Measurements from ENCODE around the gene MYO1B. TPM values are rescaled to one million over a fixed set of nuclear protein-coding genes. Genes with fewer than 3 reads are reported as not detected.

Gene MYO1B
- polyA plus RNA-seq, 5 donors = 140 to 228 (median 206) TPM

DNA sequence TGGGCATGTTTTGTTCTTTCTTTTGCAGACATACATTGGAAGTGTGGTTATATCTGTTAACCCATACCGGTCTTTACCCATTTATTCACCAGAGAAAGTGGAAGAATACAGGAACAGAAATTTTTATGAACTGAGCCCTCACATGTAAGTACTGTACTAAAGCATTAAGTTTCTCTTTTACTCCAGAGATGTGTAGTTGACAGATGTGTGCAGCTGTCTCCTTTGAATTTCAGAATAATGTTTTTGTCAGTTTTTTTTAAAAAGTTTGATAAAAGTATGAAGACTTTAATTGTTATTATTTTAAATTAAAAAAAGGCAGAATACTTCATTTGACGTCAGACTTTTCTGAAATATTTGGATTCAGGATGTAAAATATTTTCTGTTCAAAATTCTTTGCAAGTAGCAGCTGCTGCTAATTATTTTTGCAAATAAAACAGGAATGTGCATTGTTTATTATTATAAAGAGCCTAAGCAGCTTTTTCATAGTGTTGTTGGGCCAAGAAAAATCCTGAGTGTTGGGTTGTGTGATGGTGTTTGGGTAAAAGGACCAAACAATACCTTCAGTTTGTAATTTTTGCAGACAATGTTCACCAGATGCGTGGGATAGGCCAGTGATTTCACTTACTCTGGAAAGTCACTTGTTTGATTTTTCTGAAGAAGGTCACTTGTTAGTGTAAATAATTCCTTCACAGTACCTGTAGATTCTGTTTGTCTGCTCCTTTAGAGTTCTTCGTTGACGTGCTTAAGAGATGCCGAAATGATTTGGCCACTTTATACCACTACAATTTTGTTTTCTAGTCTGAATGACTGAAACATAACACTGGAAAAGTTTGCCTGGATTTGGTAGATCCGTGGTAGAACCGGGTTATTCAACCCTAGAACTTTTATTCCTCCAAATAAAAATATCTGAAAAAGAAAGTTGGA lies 51.1 kb downstream of the MYO1B start:
- DNase-seq = no peak

DNA sequence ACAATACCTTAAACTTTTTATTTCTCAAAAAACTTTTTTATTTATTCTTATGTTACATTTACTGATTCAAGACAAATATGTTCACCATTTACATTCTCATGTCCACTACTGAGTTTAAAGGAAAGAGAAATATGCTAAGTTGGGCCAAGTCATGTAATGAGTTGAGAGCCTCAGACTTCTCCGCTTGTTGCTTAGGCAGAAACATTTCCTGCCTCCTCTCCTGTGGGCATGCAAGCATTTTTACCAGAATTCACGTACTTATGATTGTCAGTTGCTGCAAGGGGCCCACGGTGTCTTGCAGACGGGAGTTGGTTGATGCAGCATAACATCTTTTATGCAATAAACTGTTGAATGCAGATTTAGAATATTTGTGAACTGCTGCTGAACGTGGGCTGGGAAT lies 51.8 kb downstream of the MYO1B start:
- no peak for DNase-seq

- no peak for DNase-seq
Observed at GRCh38 chr2:191298306-191298705, 53.1 kb downstream of the MYO1B start.

GRCh38 chr2:191299010-191299409 lies 53.8 kb downstream of the MYO1B start:
- no peak for DNase-seq

- DNase-seq = no peak
Observed at GRCh38 chr2:191299866-191300265, 54.7 kb downstream of the MYO1B start.

- DNase-seq = no peak
Observed at GRCh38 chr2:191301971-191302370, 56.8 kb downstream of the MYO1B start.

- no peak for DNase-seq
Observed at GRCh38 chr2:191302459-191303139, 57.4 kb downstream of the MYO1B start.

DNA sequence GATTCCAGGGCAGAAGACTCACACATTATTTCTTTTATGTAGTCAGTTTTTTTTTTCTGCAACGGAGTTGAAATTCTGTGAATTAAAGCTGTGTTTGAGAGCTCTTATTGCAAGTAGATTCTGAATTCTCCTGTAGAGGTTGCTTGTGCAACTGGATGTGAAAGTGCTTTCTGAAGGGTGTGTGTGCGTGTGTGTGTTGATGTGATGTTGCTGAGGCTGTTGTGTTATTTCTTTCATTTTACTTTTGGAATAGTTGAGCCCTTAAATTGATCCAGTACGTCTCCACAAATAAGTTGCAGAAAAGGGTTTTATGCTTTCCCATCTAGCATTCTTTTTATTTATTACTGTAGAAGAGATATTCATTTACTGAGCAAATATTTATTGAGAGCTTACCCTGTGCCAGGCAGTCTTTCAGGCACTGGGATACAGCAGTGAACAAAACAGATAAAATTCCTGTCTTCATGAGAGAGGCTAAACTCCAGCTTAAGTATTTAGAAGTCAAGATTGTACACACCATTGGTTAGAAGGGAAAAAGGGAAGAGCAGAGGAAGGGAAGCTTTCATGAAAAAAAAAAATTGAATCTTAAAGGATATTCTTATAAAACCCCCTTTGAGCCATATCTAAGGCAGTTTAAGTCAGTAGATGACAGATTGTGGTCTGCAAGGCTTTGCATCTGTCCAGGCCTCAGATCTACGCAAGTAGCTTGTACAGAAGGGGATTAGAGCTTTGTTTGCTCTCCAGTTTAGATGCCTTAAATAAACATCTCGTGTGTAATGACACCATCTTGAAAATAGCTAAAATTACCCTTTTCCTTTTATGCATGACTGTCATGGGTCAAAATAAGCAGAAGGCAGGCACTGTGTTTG lies 58.2 kb downstream of the MYO1B start:
- no peak for DNase-seq

DNA sequence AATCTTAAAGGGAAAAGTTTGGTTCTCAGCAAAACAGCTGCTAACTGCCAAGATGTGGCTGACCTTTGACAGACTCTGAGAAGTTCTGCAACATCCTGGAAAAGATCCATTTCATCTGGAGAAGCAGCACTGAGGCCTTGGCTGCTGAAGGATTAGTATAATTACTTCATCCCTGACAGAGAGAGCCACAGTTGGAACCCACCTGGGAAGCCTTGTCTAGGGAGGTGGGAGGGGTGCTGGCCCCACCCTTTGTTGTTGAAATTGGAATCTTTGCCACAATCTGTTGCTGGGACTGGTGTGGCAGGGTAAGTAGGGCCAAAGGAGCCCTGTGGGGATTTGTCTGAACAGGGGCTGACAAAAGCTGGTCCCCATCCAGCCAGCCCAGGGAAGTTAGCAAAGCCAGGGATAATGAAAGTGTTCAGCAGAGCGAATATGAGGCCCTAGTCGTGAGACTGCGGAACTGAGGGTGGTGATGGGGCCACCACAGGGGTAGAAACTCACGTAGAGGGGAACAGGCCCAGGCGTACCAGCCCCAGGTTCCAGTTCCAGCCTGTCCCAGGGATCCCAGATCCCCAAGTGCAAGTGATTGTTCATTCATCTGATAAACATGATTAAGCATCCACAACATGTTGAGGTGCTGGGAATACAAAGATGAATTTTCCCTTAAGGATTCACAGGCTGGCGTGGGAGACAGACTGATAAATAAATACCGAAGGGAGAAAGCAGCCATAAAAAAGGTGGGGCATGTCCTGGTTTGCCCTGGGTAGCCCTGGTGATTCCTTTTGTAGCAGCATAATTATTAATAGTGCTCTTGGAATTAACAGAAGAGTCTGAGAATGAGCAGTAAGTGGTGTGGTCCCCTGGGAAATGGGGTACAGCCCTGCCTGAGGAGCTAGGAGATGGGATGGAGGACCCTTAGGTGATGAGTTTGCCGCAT lies 60.0 kb downstream of the MYO1B start:
- DNase-seq = peak; percentile 82 to 83

- DNase-seq = no peak
Observed at GRCh38 chr2:191308026-191308425, 62.8 kb downstream of the MYO1B start.

DNA sequence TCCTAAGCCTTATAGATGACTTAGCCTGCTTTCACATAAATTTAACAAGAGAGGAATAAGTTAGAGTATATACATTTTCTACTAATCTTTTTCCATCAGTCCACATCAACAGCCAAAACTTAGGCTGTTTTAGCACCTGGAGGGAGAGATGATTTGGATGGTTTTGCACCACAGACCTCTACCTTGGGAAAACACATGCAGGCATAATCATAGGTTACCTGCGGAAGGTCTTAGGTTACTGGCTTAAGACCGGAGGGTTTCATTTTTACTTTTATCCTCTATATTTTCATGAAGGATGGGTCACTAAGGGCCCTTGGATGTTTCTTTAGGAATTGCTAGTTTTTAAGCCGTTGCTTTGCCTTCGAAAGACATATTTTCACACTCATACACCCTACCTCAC lies 66.0 kb downstream of the MYO1B start:
- no peak for DNase-seq

GRCh38 chr2:191311627-191312026 lies 66.4 kb downstream of the MYO1B start:
- no peak for DNase-seq

GRCh38 chr2:191312163-191312562 lies 67.0 kb downstream of the MYO1B start:
- DNase-seq = no peak

DNA sequence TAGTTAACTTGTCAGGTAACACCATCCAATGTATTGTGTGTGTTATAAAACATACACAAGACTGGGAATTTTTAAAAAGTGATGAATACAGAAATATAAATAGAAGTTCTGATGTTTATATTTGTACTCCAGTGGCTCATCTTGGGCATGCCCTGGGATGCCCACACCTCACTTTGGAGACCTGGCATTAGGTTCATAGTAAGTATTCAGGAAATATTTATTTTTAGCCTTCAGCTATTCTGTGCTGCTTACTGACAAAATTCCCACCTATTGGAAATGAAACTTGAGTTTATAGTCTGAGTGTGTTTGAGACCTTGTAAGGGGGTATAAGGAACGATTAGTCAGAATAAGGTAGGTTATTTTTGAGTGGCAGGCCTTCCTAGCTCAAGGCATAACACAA lies 67.5 kb downstream of the MYO1B start:
- no peak for DNase-seq

GRCh38 chr2:191314697-191315364 lies 69.6 kb downstream of the MYO1B start:
- no peak for DNase-seq

DNA sequence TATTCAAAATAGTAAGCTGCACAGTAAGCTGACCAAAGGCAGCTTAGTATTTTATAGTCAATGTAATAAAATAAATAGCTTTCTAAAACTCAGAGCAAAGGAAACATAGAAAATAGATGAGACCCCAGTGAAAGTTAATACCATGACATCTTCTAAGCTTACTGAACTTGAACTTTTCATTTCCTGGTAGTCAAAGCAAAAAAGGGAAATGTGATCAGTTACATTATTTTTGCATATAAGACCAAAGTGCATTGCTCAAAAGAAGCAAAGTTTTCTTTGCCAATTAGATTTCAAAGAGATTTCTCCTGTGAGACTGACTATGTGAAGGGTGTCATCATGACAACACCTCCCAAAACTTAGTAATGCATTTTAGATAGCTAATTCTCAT lies 70.2 kb downstream of the MYO1B start:
- no peak for DNase-seq

DNA sequence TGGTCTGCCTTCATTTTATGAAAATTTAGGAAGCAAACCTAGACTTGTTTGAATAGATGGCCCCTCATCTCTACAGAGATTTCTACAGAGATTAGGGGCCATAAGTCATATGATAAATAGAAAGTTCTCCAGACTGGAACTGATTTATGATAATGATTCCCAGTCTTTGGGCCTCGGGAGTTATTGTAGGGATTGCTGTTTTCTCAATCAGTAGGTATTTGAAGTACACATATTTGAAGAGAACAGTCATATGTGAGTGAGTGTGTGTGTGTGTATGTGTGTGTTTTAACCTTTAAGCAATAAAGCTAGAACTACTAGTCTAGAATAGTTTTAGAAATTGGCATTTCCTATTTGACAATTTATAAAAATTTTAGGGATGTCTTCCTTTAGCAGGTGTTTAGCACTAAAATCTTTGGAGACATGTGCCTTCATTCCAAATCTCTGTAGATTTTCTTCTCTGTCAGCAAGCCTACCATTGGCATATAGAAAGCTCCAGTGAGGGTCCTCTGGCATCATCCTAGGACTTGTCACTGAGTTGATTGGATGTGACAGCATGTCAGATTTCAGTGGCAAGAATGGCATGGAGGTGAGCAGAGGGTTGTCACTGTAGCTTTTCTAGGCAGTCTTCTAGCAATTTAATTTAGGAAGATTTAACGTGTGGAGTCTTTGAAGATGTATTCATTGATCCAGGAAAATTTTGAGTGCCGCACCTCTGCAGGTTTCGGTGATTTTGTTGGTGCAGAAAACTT lies 71.2 kb downstream of the MYO1B start:
- no peak for DNase-seq

- DNase-seq = peak; percentile 32 to 47
Observed at GRCh38 chr2:191318037-191318728, 73.0 kb downstream of the MYO1B start.

GRCh38 chr2:191318729-191319078 lies 73.5 kb downstream of the MYO1B start:
- no peak for DNase-seq
